HL-60 (cell line): ENCODE data around the gene NUDT3.

Source experiments
- GABPA ChIP-seq: IDR thresholded peaks from 2 replicates; pipeline ENCODE4 v1.6.1; 2012; ENCODE audit warnings: low read depth
- POLR2AphosphoS5 ChIP-seq: IDR thresholded peaks from 2 replicates; pipeline ENCODE4 v1.6.1; 2012; ENCODE audit warnings: low read depth
- SPI1 ChIP-seq: IDR thresholded peaks from 2 replicates; pipeline ENCODE4 v1.6.1; 2012; ENCODE audit warnings: low read depth, mild to moderate bottlenecking, borderline replicate concordance
- TF ChIP-seq, protein P1 (sequence below): IDR thresholded peaks from one replicate; pipeline ENCODE4 v1.5.1; 2011; ENCODE audit warnings: low read length, control low read depth, inconsistent platforms; ENCODE audit not compliant: insufficient read depth
- TF ChIP-seq, protein P2 (sequence below): IDR thresholded peaks from 2 replicates; pipeline ENCODE4 v1.6.1; 2012; ENCODE audit warnings: low read depth; ENCODE audit not compliant: insufficient replicate concordance

DNA sequence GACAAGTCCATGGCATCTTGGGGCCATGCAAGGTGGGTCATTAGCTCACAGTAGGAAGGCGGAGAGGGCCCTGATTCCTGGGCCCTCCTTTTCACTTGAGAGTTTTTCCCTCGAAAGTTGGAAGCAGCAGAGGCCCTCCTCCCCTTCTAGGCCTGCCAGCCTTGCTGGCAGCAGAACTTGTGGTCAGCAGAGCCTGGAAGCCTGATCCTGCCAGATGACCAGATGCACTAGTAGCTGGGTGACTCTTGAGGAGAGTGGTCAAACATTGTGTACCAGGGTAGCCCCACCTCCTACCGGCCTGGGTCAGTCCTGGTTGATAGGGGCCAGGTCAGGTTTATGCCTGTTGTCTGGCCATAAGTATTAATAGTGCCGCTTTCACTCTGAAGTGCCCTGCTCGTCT, 159.6 kb downstream of the NUDT3 start:
- TF ChIP-seq, protein P1, sequence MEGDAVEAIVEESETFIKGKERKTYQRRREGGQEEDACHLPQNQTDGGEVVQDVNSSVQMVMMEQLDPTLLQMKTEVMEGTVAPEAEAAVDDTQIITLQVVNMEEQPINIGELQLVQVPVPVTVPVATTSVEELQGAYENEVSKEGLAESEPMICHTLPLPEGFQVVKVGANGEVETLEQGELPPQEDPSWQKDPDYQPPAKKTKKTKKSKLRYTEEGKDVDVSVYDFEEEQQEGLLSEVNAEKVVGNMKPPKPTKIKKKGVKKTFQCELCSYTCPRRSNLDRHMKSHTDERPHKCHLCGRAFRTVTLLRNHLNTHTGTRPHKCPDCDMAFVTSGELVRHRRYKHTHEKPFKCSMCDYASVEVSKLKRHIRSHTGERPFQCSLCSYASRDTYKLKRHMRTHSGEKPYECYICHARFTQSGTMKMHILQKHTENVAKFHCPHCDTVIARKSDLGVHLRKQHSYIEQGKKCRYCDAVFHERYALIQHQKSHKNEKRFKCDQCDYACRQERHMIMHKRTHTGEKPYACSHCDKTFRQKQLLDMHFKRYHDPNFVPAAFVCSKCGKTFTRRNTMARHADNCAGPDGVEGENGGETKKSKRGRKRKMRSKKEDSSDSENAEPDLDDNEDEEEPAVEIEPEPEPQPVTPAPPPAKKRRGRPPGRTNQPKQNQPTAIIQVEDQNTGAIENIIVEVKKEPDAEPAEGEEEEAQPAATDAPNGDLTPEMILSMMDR, result no peak
- TF ChIP-seq, protein P2, sequence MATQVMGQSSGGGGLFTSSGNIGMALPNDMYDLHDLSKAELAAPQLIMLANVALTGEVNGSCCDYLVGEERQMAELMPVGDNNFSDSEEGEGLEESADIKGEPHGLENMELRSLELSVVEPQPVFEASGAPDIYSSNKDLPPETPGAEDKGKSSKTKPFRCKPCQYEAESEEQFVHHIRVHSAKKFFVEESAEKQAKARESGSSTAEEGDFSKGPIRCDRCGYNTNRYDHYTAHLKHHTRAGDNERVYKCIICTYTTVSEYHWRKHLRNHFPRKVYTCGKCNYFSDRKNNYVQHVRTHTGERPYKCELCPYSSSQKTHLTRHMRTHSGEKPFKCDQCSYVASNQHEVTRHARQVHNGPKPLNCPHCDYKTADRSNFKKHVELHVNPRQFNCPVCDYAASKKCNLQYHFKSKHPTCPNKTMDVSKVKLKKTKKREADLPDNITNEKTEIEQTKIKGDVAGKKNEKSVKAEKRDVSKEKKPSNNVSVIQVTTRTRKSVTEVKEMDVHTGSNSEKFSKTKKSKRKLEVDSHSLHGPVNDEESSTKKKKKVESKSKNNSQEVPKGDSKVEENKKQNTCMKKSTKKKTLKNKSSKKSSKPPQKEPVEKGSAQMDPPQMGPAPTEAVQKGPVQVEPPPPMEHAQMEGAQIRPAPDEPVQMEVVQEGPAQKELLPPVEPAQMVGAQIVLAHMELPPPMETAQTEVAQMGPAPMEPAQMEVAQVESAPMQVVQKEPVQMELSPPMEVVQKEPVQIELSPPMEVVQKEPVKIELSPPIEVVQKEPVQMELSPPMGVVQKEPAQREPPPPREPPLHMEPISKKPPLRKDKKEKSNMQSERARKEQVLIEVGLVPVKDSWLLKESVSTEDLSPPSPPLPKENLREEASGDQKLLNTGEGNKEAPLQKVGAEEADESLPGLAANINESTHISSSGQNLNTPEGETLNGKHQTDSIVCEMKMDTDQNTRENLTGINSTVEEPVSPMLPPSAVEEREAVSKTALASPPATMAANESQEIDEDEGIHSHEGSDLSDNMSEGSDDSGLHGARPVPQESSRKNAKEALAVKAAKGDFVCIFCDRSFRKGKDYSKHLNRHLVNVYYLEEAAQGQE, result no peak
- TF ChIP-seq POLR2AphosphoS5 (no peak), GABPA (no peak), SPI1 (no peak)
